NCI-H2029 (cell line): ENCODE data around the gene SLC7A5.
A peak's percentile ranks its signal among the peaks of the same experiment; 100 is the strongest.
"Not testable (repeated sequence)": the region's sequence is repeated elsewhere in the genome, so short reads cannot be mapped to it uniquely, and the experiment has no call there.

Experiments used
- DNase-seq: peaks from one replicate; lab custom pipeline; 2025; lab: John Stamatoyannopoulos, UW

The SLC7A5 gene

DNA sequence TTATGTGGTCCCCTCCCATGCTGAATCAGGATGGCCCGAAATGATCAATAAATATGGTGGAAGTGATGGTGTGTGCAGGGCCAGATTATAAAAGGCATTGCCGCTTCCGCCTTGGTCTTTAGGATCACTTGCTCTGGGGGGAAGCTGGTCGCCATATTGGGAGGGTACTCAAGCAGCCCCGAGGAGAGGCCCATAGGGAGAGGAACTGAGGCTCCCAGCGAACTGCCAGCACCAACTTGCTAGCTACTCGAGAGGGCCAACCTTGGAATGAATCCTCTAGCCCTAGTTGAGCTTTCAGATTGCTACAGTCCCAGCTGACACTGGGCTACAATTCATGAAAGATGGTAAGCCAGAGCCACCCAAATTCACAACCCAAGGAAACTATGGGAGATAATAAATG is 19.0 kb upstream of the SLC7A5 start:
- DNase-seq, result not testable (repeated sequence)

DNA sequence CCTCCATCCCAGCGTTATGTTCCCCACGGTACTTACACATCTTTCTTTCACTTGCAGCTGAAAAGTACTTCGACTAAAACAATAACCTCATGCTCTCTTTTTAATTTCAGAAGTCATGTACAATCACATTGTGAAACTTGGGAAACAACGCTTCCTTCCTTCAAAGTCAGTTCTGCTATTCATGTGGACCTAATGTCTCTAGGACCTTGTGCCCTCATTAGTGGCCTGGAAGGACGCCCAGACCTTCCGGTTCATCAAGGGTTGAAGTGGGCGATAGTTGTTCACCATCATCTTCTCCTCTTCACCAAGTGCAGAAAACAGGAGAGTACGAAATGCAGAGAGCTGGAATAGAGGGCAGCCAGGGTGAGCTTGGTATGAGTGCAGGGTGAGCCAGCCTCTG is 18.6 kb upstream of the SLC7A5 start:
- not testable (repeated sequence) for DNase-seq

DNA sequence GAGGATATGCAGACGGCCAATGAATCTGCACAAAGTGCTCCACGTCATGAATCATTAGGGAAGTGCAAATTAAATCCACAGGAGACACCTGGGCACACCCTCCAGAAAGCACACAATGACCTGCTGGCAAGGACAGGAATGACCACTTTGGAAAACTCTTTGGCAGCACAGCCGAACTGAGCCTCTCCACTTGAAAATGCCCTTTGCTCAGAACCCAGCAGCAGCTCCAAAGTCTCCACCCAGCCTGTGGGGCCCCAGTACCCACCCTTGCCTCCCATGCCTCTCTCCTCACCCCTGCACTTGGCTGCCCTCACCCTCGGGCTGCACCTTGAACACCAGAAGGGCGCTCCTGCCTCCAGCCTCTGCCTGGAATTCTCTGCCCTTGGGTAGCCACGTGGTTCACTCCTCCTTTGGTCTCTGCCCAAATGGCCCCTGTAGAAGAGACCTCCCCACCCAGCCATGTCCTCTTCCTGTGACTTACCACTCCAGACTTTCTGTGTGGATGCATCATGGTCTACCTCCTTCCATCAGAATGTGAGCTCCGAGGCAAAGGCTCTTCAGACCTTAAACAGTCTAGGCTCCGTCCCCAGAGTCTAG is 16.2 kb upstream of the SLC7A5 start:
- DNase-seq, result peak; percentile 43

DNA sequence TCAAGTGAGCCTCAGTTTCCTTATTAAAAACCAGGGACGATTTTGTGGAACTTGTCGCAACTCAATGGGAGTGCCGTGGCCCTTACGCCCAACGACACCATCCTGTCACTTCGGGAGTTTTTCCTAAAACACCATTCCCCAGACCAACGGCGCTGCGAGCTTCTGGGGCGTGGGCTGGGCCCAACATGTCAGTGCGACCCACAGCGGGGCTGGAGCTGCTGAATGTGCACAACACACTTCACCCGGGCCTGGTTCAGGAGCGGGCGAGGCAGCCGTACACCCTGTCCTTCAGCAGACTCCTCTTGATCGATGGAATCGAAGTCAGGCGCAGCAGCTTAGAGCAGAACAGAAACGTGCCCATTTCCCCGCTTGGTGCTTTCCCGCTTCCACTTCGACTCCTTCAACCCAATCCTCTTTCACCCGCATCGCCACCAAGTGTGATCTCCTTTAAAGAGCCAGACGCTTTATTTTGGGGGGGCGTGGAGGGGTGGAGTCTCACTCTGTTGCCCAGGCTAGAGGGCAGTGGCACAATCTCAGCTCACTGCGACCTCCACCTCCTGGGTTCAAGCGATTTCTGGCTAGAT is 13.2 kb upstream of the SLC7A5 start:
- DNase-seq, result no peak

DNA sequence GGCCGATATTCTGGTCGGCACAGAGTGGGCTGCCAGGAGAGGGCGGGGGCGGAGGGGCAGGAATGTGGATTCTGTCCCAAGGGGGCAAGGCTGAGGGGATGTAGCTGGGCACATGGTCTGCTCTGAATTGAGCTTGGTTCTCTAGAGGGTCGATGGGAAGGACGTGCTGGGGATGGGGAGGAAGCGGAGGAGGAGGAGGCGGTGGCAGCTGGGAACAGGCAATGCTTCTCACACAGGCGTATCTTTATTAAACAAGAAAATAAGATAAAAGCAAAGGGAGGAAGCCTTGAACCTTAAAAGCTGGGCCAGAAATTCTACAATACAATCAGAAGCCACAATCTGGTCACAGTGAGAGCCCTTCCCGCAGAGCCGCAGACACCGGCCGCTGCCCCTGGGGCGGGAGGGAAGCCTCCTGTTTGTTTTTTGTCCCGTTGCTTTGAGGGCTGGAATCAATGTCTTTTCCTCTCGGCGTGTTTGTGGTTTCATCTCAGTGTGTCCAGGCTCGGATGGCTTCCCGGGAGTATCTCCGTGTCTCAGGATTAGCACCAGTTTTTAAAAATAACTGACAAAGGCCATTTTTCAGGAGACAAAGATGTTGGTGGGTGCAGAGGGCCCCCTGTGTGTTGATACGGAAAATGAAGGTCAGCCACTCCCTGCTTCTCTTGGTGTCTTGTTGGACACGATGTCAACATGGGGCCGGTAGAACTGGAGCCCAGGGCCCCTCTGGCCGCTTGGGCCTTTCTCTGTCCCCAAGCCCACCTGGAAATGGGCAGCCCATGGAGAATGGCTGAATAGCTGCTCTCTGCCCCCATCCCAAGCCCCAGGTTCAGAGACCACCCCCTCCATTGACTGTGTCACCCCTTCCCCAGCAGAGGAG is 12.3 kb upstream of the SLC7A5 start:
- DNase-seq, result no peak

DNA sequence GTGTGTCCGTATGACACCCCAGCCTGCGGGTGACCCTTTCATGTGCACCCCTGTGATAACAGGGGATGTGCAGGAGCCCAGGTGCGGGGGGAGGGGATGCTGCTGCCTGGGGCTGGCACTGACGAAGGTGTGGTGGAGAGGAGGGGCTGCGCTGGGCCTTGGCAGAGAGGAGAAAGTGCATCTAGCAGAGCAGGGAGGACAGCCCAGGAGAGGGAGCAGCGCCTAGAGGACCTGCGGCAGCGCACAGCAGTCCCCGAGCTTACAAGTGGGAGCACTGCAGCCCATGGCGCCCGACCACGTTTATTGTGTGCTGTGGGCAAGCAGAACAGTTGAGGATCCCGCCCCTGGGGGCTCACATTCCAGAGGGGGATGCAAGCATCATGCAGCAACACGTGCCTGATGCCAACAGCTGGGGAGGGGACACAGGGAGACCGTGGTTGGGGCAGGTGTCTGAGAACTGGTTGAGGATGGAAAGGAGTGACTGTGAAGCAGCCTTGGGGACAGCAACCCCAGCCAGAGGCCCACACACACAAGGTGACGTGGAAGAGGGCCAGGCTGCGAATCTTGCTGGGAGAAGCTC is 10.9 kb upstream of the SLC7A5 start:
- DNase-seq, result no peak

DNA sequence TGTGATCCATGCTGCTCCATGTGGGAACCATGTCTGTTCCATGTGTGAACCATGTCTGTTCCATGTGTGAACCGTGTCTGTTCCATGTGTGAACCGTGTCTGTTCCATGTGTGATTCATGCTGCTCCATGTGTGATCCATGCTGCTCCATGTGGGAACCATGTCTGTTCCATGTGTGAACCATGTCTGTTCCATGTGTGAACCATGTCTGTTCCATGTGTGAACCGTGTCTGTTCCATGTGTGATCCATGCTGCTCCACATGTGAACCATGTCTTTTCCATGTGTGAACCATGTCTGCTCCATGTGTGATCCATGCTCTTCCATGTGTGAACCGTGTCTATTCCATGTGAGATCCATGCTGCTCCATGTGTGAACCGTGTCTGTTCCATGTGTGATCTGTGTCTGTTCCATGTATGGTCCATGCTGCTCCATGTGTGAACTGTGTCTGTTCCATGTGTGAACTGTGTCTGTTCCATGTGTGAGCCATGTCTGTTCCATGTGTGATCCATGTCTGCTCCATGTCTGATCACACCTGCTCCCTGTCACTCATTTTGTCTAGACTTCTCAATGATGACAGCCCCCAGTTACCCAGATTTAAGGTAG is 10.2 kb upstream of the SLC7A5 start:
- DNase-seq, result not testable (repeated sequence)

DNA sequence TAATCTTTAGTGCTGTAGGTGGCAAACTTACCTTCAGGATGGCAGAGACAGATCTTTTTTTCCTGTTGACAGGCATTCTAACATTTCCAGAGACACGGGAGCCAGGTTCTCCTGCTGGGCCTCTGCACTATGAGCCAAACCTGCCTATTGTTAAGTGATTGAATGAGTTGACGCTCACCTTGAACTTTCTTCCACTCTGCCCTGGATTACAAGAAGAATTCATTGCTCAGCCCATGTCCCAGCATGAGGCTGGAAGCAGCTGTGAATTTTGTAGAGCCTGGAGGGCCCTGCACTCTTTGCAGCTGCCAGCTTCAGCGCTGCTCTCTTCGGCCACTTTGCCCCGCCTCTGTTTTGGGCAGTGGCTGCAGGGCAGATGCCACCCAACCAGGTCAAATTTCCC is 9.4 kb upstream of the SLC7A5 start:
- no peak for DNase-seq

DNA sequence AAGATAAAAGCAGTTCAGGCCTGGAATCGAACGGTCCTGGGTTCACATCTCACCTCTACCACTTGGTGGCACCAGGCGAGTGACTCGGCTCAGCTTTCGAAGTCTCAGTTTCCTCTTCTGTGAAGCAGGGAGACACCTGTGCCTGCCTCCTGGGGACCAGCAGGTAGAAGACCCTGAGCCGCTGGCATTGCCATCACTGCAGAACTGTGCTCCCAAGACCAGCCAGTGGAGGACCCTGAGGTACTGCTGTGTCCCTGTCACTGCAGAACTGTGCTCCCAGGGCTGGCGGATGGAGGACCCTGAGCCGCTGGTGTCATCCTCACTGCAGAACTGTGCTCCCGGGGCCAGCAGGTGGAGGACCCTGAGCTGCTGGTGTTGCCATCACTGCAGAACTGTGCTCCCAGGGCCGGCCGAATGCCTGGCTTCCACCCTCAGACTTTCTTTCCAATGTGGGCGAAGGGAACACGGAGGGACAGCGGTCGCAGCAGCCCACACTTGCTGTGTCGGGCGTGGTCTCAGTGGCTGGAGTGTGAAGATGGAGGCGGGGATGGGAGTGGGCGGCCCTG is 8.7 kb upstream of the SLC7A5 start:
- DNase-seq, result no peak

DNA sequence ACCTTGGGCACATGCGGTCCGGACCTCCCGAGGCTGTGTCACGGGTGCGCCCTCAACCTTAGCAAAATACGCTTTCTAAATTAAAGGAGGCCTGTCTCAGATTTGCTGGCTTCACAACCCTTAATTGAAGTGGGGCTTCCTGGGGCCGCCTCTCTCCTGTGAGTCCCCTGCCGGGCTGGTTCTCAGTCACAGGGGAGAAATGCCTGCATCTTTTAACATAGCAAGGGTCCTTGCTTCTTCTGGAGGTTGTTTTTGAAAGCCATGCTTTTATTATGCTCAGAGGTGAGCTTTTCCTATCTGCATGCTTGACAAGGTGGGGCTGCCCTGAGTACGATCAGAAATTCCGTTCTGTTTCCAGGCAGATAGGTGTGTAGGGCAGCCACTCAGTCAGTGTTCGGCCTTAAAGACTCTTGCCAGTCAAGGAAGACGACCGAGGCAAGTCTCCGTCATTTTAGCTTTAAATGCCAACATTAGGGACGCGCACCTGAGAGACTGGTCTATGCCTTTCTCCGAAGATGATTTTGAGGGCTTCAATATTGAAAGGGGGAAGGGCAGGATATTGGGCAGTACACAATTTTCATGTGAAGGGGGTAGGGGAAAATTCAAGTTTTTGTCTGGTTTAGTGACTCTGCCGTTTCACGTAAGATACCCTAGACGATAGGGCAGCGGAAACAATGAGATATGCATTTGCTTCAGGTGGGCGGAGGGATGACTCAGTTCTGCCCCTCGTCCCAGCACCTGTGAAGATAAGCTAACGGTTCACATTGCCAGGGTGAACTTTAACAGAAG is 5.5 kb upstream of the SLC7A5 start:
- DNase-seq, result no peak

DNA sequence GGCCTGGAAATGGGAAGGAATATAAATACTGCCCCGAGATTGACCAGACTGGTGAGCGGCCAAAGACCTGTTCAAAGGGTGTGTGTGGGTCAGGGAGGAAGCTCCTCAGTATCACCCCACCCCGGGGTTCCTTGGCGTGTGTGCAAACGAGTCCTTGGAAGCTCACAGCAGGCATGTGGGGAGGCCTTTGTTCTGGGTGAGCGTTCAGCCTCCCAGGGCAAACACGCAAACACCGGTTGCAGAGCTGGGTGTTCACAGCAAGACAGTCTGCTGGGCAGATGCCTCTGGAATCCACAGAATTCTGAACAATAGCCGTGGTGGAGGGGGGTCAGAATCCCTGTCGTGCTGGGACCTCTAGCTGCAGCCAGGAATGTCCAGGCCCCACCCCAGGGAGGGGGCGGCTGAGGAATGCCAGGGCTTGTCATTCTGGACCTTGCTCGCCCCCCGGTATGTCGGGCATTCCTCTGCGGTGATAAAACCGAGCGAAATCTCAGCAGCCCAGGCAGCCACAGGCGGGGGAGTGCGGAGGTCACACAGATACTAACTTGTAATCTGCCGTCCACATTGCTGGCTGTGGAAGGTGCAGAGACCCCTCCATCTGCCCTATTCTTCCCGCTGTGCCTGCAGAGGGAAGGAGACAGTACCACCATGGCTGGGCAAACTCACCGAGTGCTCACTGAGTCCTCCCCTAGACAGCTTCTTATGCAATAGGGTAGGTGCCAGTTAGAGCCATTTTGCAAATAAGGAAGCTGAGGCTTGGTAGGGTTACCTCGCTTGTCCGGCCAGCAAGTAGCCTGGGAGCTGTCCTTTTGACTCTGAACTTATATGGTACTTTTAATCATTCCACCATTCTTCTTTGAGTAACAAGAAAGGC is 1.3 kb upstream of the SLC7A5 start:
- DNase-seq, result not testable (repeated sequence)

DNA sequence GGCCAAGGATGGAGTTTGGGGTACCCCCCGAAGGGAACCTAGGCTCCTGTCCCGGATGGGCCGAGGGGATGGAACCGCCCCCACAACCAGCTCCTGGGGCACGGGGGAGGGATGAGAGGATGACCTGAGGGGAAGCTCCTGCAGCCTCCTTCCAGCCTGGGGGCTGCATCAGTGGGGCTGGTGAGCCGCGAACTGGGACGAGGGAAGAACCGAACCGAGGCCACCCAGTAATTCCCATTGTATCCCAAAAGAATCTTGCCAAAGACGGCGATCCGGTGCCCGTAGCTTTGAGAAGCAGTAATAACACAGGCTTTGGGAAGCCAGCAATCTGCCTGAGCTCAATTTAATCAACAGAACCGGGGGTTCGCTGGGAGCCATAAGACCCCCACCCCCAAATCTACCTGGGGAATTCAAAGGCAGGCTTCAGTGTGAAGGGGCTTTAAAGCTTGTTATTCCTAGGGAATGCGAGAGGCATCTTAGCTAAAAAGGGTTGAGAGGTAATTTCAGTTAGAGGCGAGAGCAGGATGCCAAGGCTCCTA is 641 bp upstream of the SLC7A5 start:
- DNase-seq, result not testable (repeated sequence)

DNA sequence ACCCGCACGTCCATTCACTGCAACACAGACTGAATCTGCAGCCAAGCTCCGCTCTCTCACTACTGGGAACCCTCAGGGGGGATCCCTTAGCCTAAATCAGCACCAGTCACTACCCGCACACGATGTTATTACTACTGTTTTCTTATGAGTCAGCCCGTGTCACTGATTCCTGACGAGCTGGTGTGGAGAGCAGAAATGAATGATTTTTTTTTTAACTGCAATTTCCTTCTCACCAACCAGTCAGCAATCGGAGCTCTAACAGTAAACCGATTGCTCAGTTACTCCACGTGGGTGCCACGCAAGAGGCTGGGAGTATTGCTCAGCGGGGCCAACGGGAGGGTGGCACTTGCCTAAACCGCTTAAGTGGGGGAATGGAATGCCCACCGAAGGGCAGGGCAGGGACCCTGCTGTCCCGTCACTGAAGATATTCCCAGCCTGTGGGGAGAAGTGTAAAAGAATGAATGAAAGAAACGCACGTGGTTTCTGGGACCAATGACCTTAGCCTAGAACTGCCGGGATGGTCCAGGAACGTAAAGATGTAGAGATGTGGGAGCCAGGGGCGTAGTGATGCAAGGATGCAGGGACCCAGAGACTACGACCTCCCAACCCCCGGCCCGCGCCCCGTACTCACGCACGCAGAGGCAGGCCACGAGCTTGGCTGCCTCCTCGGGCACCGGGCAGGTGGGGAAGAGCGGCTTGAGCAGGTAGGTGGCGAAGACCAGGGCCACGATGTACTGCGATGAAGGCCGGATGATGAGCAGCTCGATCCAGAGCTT is 865 bp downstream of the SLC7A5 start:
- DNase-seq, result not testable (repeated sequence)

DNA sequence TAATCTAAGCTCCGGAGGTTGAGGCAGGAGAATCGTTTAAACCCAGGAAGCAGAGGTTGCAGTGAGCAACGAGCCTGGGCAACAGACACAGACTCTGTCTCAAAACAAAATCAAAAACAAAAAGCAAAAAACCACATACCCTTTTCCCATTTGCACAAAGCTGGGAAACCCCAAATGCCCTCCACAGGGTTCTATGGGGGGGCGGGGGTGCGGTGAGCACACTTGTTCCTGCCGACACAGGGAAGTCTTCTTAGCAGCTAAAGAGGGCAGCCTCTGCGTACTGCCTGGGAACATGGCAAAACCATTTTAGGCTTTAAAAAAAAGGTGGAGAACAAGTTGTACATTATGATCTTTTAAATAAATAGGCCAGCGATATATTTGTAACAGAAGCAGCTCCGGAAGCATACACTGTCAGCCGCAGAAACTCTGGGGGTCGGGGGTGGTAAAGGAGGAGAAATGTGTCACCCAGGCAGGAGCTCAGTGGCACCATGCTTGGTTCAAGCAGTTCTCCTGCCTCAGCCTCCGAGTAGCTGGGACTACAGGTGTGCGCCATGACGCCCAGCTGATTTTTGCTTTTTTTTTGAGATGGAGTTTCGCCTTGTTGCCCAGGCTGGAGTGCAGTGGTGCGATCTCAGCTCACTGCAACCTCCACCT is 3.3 kb downstream of the SLC7A5 start:
- DNase-seq, result not testable (repeated sequence)

DNA sequence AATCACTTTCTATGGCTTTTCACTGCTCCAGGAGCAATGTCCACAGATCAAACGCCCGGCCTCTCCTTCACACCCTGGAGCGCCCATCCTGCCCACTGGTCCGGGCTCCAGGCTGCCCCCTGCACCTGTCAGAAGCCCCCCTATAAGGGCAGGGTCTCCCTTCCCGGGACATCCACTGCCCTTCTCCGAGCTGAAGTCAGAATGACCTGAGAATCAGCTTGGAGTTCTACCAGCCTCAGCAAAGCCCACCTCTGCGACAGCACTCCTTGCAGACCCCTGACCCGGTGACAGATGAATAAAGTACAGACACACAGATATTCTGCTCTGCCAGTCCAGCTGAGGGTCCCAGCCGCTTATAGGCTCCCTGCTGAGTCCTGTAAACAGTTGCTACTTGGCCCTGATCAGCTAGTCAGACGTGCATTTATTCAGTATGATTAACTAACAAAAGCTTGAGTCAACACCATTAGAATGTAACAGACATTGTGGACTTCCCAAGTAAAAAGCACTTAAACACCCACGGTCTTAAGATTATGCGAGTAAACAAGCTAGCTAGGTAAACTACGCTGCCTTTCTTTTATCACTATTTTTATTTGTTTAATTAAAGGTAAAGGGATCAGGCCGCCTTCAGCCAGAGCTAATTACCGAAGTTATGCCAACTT is 4.8 kb downstream of the SLC7A5 start:
- DNase-seq, result no peak

DNA sequence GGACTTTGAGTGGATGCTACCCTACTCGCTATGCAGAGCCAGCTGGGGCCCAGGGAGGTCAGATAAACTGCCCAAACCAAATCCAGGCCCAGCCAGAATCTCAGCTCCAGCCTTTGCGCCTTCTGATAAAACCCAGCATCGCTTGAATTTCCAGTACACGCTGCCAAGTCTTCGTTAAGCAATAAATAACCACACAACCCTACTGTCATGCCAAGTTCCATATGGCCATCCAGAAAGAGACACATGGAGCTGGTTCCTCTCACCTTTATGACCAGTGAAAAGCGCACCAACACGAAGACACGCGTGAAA is 6.0 kb downstream of the SLC7A5 start:
- not testable (repeated sequence) for DNase-seq

DNA sequence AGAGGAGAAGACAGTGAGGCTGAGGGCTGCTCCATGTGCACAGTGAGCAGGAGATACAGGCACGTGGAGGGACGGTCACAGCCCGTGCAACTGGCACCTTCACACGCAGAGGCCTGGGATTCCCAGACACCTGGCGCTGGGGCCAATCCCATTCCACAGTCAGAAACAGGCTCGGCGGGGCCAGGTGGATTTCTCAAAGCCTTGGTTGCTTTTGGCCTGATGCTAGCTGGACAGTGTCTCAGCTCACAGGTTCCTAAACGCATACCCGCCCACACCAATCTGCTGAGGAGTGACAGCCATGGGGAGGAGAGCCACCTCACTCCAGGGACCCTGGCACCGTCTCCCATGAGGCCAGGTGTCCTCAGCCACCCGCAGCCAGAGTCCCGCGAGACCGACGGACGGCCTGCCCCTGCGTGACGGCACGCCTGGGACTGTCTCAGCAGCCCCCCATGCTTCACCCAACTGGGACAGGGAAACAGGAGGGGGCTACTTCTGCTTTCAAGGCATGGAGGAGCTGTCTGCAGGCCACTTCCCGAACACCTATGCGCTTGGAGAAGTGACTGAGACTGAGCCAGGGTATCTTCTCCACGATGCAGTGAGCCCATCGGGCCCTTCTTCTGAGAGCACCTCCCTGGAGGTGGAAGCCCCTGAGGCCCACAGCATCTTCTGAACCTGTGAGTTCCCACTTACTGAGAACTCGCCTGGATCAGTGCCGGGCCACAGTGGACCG is 6.5 kb downstream of the SLC7A5 start:
- DNase-seq, result not testable (repeated sequence)
